Loucy (cell line): ENCODE measurements around the gene JOSD2.

Experiments
- H2AFZ ChIP-seq: fragments of 200-600 bp; sonication (generic); 2 replicates; pipeline ENCODE4 v1.6.0; 2016; ENCODE audit warnings: antibody characterized with exemption, mild to moderate bottlenecking, low read length, moderate library complexity
- H3F3A ChIP-seq: fragments of 200-600 bp; 2 replicates; pipeline ENCODE4 v1.6.0; 2016; ENCODE audit warnings: antibody characterized with exemption, low read depth, mild to moderate bottlenecking
- H3K27me3 ChIP-seq: fragments of 200-600 bp; sonication (generic); 2 replicates; pipeline ENCODE4 v1.6.1; 2014; ENCODE audit warnings: low read length, mild to moderate bottlenecking; ENCODE audit not compliant: insufficient read depth, poor library complexity, severe bottlenecking
- H3K36me3 ChIP-seq: fragments of 200-600 bp; sonication (generic); 2 replicates; pipeline ENCODE4 v1.6.1; 2016; ENCODE audit warnings: low read length; ENCODE audit not compliant: insufficient read depth
- H3K4me1 ChIP-seq: fragments of 200-600 bp; sonication (generic); 2 replicates; pipeline ENCODE4 v1.5.1; 2014; ENCODE audit warnings: low read length, mild to moderate bottlenecking; ENCODE audit not compliant: insufficient read depth, poor library complexity, severe bottlenecking
- H3K4me2 ChIP-seq: fragments of 200-600 bp; sonication (generic); 2 replicates; pipeline ENCODE4 v1.6.0; 2014; ENCODE audit warnings: antibody characterized with exemption, low read length, low read depth, mild to moderate bottlenecking; ENCODE audit not compliant: poor library complexity, severe bottlenecking
- H3K4me3 ChIP-seq: fragments of 200-600 bp; sonication (generic); 2 replicates; pipeline ENCODE4 v1.5.1; 2014; ENCODE audit warnings: low read length, mild to moderate bottlenecking, mixed read lengths; ENCODE audit not compliant: poor library complexity, severe bottlenecking
- H3K79me2 ChIP-seq: fragments of 200-600 bp; sonication (generic); 2 replicates; pipeline ENCODE4 v1.6.1; 2014; ENCODE audit warnings: low read length; ENCODE audit not compliant: insufficient read depth
- H3K9ac ChIP-seq: fragments of 200-600 bp; sonication (generic); 2 replicates; pipeline ENCODE4 v1.6.0; 2014; ENCODE audit warnings: mild to moderate bottlenecking, low read depth, low read length, moderate library complexity; ENCODE audit not compliant: poor library complexity, severe bottlenecking
- H3K9me2 ChIP-seq: fragments of 200-600 bp; sonication (generic); replicated peaks from 2 replicates; pipeline ENCODE4 v1.6.1; 2016; ENCODE audit warnings: low read depth, low read length, mixed read lengths
- H3K9me3 ChIP-seq: fragments of 200-600 bp; sonication (generic); 2 replicates; pipeline ENCODE4 v1.6.1; 2014; ENCODE audit warnings: mild to moderate bottlenecking, antibody characterized with exemption, low read length, low read depth; ENCODE audit not compliant: insufficient read depth
- H4K20me1 ChIP-seq: fragments of 200-600 bp; sonication (generic); 2 replicates; pipeline ENCODE4 v1.6.0; 2014; ENCODE audit warnings: antibody characterized with exemption, low read length, mild to moderate bottlenecking; ENCODE audit not compliant: insufficient read depth, poor library complexity, severe bottlenecking
- EZH2phosphoT487 ChIP-seq: fragments of 200-600 bp; IDR thresholded peaks from 2 replicates; pipeline ENCODE4 v1.6.1; 2018; ENCODE audit warnings: antibody characterized with exemption, mild to moderate bottlenecking, moderate library complexity, borderline replicate concordance
- TF ChIP-seq, protein P1 (sequence below): fragments of 200-600 bp; sonication (generic); conservative IDR thresholded peaks from 2 replicates; pipeline ENCODE4 v1.5.1; 2014; ENCODE audit warnings: mild to moderate bottlenecking, antibody characterized with exemption, low read length

The JOSD2 gene

DNA sequence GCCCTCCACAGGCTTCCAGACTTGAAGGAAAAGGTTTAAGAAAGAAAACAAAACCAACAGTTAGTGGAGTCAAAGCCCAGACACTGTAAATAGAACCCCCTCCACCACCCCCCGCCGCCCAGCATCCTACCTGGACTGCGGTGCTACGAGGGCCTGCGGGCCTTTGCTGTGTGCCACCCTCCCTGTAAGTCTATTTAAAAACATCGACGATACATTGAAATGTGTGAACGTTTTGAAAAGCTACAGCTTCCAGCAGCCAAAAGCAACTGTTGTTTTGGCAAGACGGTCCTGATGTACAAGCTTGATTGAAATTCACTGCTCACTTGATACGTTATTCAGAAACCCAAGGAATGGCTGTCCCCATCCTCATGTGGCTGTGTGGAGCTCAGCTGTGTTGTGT lies 28.1 kb downstream of the JOSD2 start:
- H4K20me1 ChIP-seq, result no peaks in the 10 kb centered on the region
- no peak overlapping the region for H3K9ac ChIP-seq
- H3K27me3 ChIP-seq, result no peaks in the 10 kb centered on the region
- no peak overlapping the region for H2AFZ ChIP-seq
- TF ChIP-seq EZH2phosphoT487, result no peak
- TF ChIP-seq, protein P1, sequence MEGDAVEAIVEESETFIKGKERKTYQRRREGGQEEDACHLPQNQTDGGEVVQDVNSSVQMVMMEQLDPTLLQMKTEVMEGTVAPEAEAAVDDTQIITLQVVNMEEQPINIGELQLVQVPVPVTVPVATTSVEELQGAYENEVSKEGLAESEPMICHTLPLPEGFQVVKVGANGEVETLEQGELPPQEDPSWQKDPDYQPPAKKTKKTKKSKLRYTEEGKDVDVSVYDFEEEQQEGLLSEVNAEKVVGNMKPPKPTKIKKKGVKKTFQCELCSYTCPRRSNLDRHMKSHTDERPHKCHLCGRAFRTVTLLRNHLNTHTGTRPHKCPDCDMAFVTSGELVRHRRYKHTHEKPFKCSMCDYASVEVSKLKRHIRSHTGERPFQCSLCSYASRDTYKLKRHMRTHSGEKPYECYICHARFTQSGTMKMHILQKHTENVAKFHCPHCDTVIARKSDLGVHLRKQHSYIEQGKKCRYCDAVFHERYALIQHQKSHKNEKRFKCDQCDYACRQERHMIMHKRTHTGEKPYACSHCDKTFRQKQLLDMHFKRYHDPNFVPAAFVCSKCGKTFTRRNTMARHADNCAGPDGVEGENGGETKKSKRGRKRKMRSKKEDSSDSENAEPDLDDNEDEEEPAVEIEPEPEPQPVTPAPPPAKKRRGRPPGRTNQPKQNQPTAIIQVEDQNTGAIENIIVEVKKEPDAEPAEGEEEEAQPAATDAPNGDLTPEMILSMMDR, result no peak
- no peaks in the 10 kb centered on the region for H3K79me2 ChIP-seq
- no peak overlapping the region for H3K4me2 ChIP-seq
- no peaks in the 10 kb centered on the region; the same call in 1 of the 2 replicates for H3K9me3 ChIP-seq
- H3F3A ChIP-seq, result no peaks in the 10 kb centered on the region
- no peak overlapping the region for H3K4me3 ChIP-seq
- no peaks in the 10 kb centered on the region for H3K9me2 ChIP-seq
- no peaks in the 10 kb centered on the region for H3K4me1 ChIP-seq
- no peaks in the 10 kb centered on the region for H3K36me3 ChIP-seq

DNA sequence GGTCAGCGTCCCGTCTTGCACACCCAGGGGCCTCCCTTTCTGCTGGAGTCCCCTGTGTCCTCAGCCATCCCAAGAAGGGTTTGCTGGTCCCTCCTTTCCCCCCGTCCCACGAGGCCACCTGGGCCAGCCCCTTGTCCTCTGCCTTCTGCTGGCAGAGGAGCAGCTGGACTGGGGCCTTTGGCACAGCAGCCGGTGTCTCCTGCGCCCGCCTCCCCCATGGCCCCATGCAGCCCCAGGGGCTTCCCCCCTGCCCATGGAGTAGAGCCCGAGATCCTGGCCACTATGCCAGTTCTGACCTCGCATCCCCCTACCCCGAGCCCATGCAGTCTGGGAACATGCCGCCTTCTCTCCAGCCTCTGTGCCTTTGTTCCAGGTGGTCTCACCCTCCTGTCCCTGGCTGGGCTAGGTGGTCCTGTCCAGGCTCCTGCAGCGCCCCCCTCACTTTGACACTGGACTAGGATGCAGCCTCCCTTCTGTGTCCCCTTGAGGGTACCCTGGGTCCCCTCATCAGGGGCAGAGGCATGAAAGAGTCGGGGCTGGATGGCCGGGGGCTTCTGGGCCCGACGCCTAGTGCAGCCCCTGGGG lies 28.6 kb downstream of the JOSD2 start:
- H3K4me2 ChIP-seq, result no peak overlapping the region
- no peaks in the 10 kb centered on the region for H3K79me2 ChIP-seq
- H3K9me3 ChIP-seq, result no peaks in the 10 kb centered on the region; the same call in 1 of the 2 replicates
- H3F3A ChIP-seq, result no peaks in the 10 kb centered on the region
- TF ChIP-seq, protein P1, result no peak
- TF ChIP-seq EZH2phosphoT487, result no peak
- H3K27me3 ChIP-seq, result no peaks in the 10 kb centered on the region
- no peaks in the 10 kb centered on the region for H3K36me3 ChIP-seq
- no peaks in the 10 kb centered on the region for H3K9me2 ChIP-seq
- H3K4me3 ChIP-seq, result no peak overlapping the region
- no peak overlapping the region for H2AFZ ChIP-seq
- no peaks in the 10 kb centered on the region for H4K20me1 ChIP-seq
- H3K4me1 ChIP-seq, result no peaks in the 10 kb centered on the region
- H3K9ac ChIP-seq, result no peak overlapping the region

DNA sequence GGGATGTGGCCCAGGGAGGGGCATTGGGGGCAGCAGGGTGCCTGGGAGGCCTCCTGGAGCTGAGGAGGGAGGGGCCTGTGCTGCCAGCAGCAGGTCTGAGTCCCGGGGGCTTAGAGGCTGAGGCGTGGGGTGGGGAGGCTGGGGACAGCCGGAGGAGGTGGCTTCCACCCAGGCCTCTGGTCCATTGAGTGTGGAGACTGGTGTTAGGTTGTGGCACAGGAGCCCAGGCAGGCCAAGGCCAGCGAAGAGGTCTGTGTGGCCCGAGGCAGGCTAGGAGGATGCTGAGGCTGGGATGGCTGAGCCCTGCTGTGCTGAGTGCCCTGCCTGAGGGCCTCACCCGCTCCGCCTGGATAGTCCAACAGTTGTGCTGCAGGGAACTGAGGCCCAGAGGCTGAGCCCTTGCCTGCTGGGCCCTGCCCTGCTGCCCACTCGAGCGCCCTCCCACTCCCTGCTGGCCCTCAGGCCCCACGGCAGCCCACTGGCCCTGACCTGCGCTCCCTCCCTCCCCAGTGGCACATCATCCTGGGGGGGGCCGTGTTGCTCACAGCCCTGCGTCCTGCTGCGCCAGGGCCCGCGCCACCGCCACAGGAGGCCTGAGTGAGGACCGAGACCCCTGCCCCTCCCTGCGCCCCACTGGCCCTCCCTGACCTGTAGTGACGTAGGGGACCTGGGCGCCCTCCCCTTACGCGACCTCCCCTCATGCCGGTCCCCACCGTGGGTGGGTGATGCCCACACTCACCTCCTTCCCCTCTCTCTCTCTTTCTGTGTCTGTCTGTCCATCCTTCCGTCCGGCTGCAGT lies 29.4 kb downstream of the JOSD2 start:
- H3F3A ChIP-seq, result no peaks in the 10 kb centered on the region

More for the DNA sequence above, 29.4 kb downstream of the JOSD2 start:
- H3K9me3 ChIP-seq, result no peaks in the 10 kb centered on the region
- H3K9me2 ChIP-seq, result no peaks in the 10 kb centered on the region
- H3K36me3 ChIP-seq, result no peaks in the 10 kb centered on the region
- no peak overlapping the region for H3K4me2 ChIP-seq
- no peaks in the 10 kb centered on the region for H3K4me1 ChIP-seq
- no peaks in the 10 kb centered on the region for H3K79me2 ChIP-seq
- TF ChIP-seq EZH2phosphoT487, result no peak
- TF ChIP-seq, protein P1, result no peak
- H4K20me1 ChIP-seq, result no peaks in the 10 kb centered on the region
- H3K9ac ChIP-seq, result no peak overlapping the region
- H3K27me3 ChIP-seq, result no peaks in the 10 kb centered on the region
- no peak overlapping the region for H3K4me3 ChIP-seq
- H2AFZ ChIP-seq, result no peak overlapping the region
